Neural progenitor cell (in vitro differentiated cells): Measurements from ENCODE around the gene CAPSL.

Source experiments
- CTCF ChIP-seq: fragments of 200-600 bp; sonication (generic); IDR thresholded peaks from 2 replicates; pipeline ENCODE4 v1.5.1; 2017; ENCODE audit warnings: antibody characterized with exemption, mild to moderate bottlenecking
- EZH2phosphoT487 ChIP-seq: fragments of 200-600 bp; sonication (generic); IDR thresholded peaks from 2 replicates; pipeline ENCODE4 v1.6.1; 2017; ENCODE audit warnings: antibody characterized with exemption

- TF ChIP-seq EZH2phosphoT487 (no peak), CTCF (no peak)
Measured at GRCh38 chr5:35922468-35922867, 16.0 kb downstream of the CAPSL start.
